C4-2B (cell line): ENCODE results near the gene EBPL.

Experiments
- CTCF ChIP-seq: fragments of 450-650 bp; conservative IDR thresholded peaks from 2 replicates; pipeline ENCODE4 v1.5.1; 2017; ENCODE audit warnings: mild to moderate bottlenecking
- ZFX ChIP-seq: fragments of 450-650 bp; IDR thresholded peaks from 2 replicates; pipeline ENCODE4 v1.6.1; 2017

- no peak for TF ChIP-seq CTCF
- no peak for TF ChIP-seq ZFX
Measured at GRCh38 chr13:49638744-49639072, 52.6 kb downstream of the EBPL start.
